IPS-15b (cell line): Measurements from ENCODE around the gene ATF6B.

Experiments used
- H3K27me3 ChIP-seq: one replicate; pipeline ENCODE4 v1.6.1; 2013; ENCODE audit warnings: low read length; ENCODE audit not compliant: control insufficient read depth, insufficient read depth
- H3K36me3 ChIP-seq: one replicate; pipeline ENCODE4 v1.6.1; 2013; ENCODE audit warnings: low read length; ENCODE audit not compliant: control insufficient read depth, insufficient read depth
- H3K4me1 ChIP-seq: one replicate; pipeline ENCODE4 v1.6.1; 2013; ENCODE audit warnings: mild to moderate bottlenecking, low read length; ENCODE audit not compliant: control insufficient read depth, insufficient read depth
- H3K4me3 ChIP-seq: one replicate; pipeline ENCODE4 v1.5.1; 2013; ENCODE audit warnings: low read depth, low read length
- H3K9ac ChIP-seq: one replicate; pipeline ENCODE4 v1.6.1; 2013; ENCODE audit warnings: low read depth, mild to moderate bottlenecking, low read length
- H3K9me3 ChIP-seq: one replicate; pipeline ENCODE4 v1.6.1; 2013; ENCODE audit warnings: mild to moderate bottlenecking, low read length; ENCODE audit not compliant: control insufficient read depth, insufficient read depth

Gene ATF6B

GRCh38 chr6:32092760-32093497, 35.1 kb downstream of the ATF6B start:
- H3K4me1 ChIP-seq: no peaks in the 10 kb centered on the region
- H3K9me3 ChIP-seq: no peaks in the 10 kb centered on the region
- H3K9ac ChIP-seq: no peak overlapping the region
- H3K36me3 ChIP-seq: no peaks in the 10 kb centered on the region
- H3K27me3 ChIP-seq: no peaks in the 10 kb centered on the region
- no peak overlapping the region for H3K4me3 ChIP-seq

GRCh38 chr6:32089082-32089828, 38.8 kb downstream of the ATF6B start:
- peaks cover 8% of the 10 kb centered on the region for H3K27me3 ChIP-seq
- no peaks in the 10 kb centered on the region for H3K9me3 ChIP-seq
- peaks cover 2% of the 10 kb centered on the region for H3K4me1 ChIP-seq
- no peak overlapping the region for H3K9ac ChIP-seq
- H3K36me3 ChIP-seq: peaks cover 3% of the 10 kb centered on the region
- no peak overlapping the region for H3K4me3 ChIP-seq

- Histone ChIP-seq H3K4me3 (peak overlapping the region; percentile 8), H3K36me3 (peaks cover 3% of the 10 kb centered on the region), H3K9ac (no peak overlapping the region), H3K4me1 (peaks cover 2% of the 10 kb centered on the region), H3K27me3 (peaks cover 8% of the 10 kb centered on the region), H3K9me3 (no peaks in the 10 kb centered on the region)
These were observed 39.5 kb downstream of the ATF6B start for GRCh38 chr6:32088487-32089049.

- H3K9ac ChIP-seq: peak overlapping the region; percentile 47
- H3K27me3 ChIP-seq: peaks cover 8% of the 10 kb centered on the region
- peaks cover 2% of the 10 kb centered on the region for H3K4me1 ChIP-seq
- H3K36me3 ChIP-seq: peaks cover 3% of the 10 kb centered on the region
- no peaks in the 10 kb centered on the region for H3K9me3 ChIP-seq
- peak overlapping the region; percentile 30 for H3K4me3 ChIP-seq
These were observed 40.2 kb downstream of the ATF6B start for GRCh38 chr6:32087574-32088486.

- H3K9ac ChIP-seq: peak overlapping the region; percentile 47
- H3K27me3 ChIP-seq: peaks cover 8% of the 10 kb centered on the region
- H3K4me1 ChIP-seq: peaks cover 2% of the 10 kb centered on the region
- peaks cover 3% of the 10 kb centered on the region for H3K36me3 ChIP-seq
- peak overlapping the region; percentile 26 for H3K4me3 ChIP-seq
- no peaks in the 10 kb centered on the region for H3K9me3 ChIP-seq
These were observed 41.1 kb downstream of the ATF6B start for GRCh38 chr6:32086661-32087573.

- H3K9me3 ChIP-seq: no peaks in the 10 kb centered on the region
- H3K36me3 ChIP-seq: peaks cover 3% of the 10 kb centered on the region
- peaks cover 2% of the 10 kb centered on the region for H3K4me1 ChIP-seq
- peaks cover 8% of the 10 kb centered on the region for H3K27me3 ChIP-seq
- H3K4me3 ChIP-seq: peak overlapping the region; percentile 26
- no peak overlapping the region for H3K9ac ChIP-seq
These were observed 42.1 kb downstream of the ATF6B start for GRCh38 chr6:32085759-32086459.

GRCh38 chr6:32084780-32085179, 43.3 kb downstream of the ATF6B start:
- H3K9me3 ChIP-seq: no peaks in the 10 kb centered on the region
- peaks cover 3% of the 10 kb centered on the region for H3K36me3 ChIP-seq
- H3K9ac ChIP-seq: no peak overlapping the region
- peaks cover 2% of the 10 kb centered on the region for H3K4me1 ChIP-seq
- H3K27me3 ChIP-seq: peaks cover 8% of the 10 kb centered on the region
- no peak overlapping the region for H3K4me3 ChIP-seq

GRCh38 chr6:32083812-32084768, 44.0 kb downstream of the ATF6B start:
- Histone ChIP-seq H3K4me3 (no peak overlapping the region), H3K4me1 (peaks cover 2% of the 10 kb centered on the region), H3K36me3 (peaks cover 3% of the 10 kb centered on the region), H3K27me3 (peaks cover 8% of the 10 kb centered on the region), H3K9me3 (no peaks in the 10 kb centered on the region), H3K9ac (no peak overlapping the region)

- Histone ChIP-seq H3K4me1 (peaks cover 2% of the 10 kb centered on the region), H3K9ac (no peak overlapping the region), H3K27me3 (peaks cover 8% of the 10 kb centered on the region), H3K9me3 (no peaks in the 10 kb centered on the region), H3K4me3 (no peak overlapping the region), H3K36me3 (peaks cover 6% of the 10 kb centered on the region)
These were observed 45.1 kb downstream of the ATF6B start for GRCh38 chr6:32082935-32083334.
